WI38 (cell line): ENCODE data around the gene DNAL4.

Source experiments
- H3K4me3 ChIP-seq: 2 replicates; pipeline ENCODE4 v1.5.1; 2011; ENCODE audit warnings: low read depth, mild to moderate bottlenecking, control low read depth, low read length
- CTCF ChIP-seq: IDR thresholded peaks from 2 replicates; pipeline ENCODE4 v1.5.1; 2012; ENCODE audit warnings: low read depth, mild to moderate bottlenecking, control low read depth, low read length

Gene DNAL4

GRCh38 chr22:38776086-38776485 is 17.9 kb downstream of the DNAL4 start:
- H3K4me3 ChIP-seq = no peak overlapping the region
- no peak for TF ChIP-seq CTCF

- H3K4me3 ChIP-seq = no peak overlapping the region
- TF ChIP-seq CTCF = no peak
Observed at GRCh38 chr22:38775656-38776055, 18.3 kb downstream of the DNAL4 start.

GRCh38 chr22:38774496-38775166 is 19.3 kb downstream of the DNAL4 start:
- no peak for TF ChIP-seq CTCF
- H3K4me3 ChIP-seq = no peak overlapping the region

- TF ChIP-seq CTCF = no peak
- no peak overlapping the region for H3K4me3 ChIP-seq
Observed at GRCh38 chr22:38773363-38773946, 20.5 kb downstream of the DNAL4 start.

GRCh38 chr22:38772623-38772873 is 21.4 kb downstream of the DNAL4 start:
- TF ChIP-seq CTCF = no peak
- no peak overlapping the region for H3K4me3 ChIP-seq

- no peak for TF ChIP-seq CTCF
- H3K4me3 ChIP-seq = no peak overlapping the region
Observed at GRCh38 chr22:38770257-38770949, 23.5 kb downstream of the DNAL4 start.

GRCh38 chr22:38768036-38768435 is 25.9 kb downstream of the DNAL4 start:
- no peak for TF ChIP-seq CTCF
- H3K4me3 ChIP-seq = no peak overlapping the region
